NB4 (cell line): Measurements from ENCODE around the gene ALDH16A1.
A peak's percentile ranks its signal among the peaks of the same experiment; 100 is the strongest.
"Not testable (repeated sequence)": the region's sequence is repeated elsewhere in the genome, so short reads cannot be mapped to it uniquely, and the experiment has no call there.

Source experiments
- DNase-seq: peaks from one replicate; pipeline ENCODE4 v3.0.0; 2010; ENCODE audit warnings: low read depth
- H3K4me3 ChIP-seq: one replicate; pipeline ENCODE4 v1.5.1; 2011; ENCODE audit warnings: mild to moderate bottlenecking, low read depth, low read length, moderate library complexity
- CTCF ChIP-seq: IDR thresholded peaks from one replicate; pipeline ENCODE4 v1.5.1; 2012; ENCODE audit warnings: low read depth, low read length
- MAX ChIP-seq: IDR thresholded peaks from 2 replicates; pipeline ENCODE4 v1.6.1; 2011; ENCODE audit warnings: low read depth, low read length
- MYC ChIP-seq: IDR thresholded peaks from 2 replicates; pipeline ENCODE4 v1.6.1; 2011; ENCODE audit warnings: low read depth, low read length
- POLR2A ChIP-seq: IDR thresholded peaks from 2 replicates; pipeline ENCODE4 v1.6.1; 2011; ENCODE audit warnings: mild to moderate bottlenecking; ENCODE audit not compliant: insufficient read length; ENCODE audit errors: extremely low read depth

ALDH16A1 gene

GRCh38 chr19:49453757-49454240 is 774 bp downstream of the ALDH16A1 start:
- no peak for DNase-seq
- TF ChIP-seq POLR2A, result no peak
- TF ChIP-seq CTCF, result no peak
- TF ChIP-seq MAX, result no peak
- no peak for TF ChIP-seq MYC
- H3K4me3 ChIP-seq, result peak overlapping the region; percentile 99

- DNase-seq, result no peak
- H3K4me3 ChIP-seq, result no peak overlapping the region
- no peak for TF ChIP-seq POLR2A
- no peak for TF ChIP-seq MYC
- no peak for TF ChIP-seq CTCF
- no peak for TF ChIP-seq MAX
Observed at GRCh38 chr19:49455773-49456172, 2.7 kb downstream of the ALDH16A1 start.

GRCh38 chr19:49456326-49456725 is 3.3 kb downstream of the ALDH16A1 start:
- TF ChIP-seq CTCF, result no peak
- TF ChIP-seq MYC, result no peak
- no peak for TF ChIP-seq MAX
- TF ChIP-seq POLR2A, result no peak
- no peak overlapping the region for H3K4me3 ChIP-seq
- DNase-seq, result no peak

GRCh38 chr19:49458567-49458903 is 5.5 kb downstream of the ALDH16A1 start:
- TF ChIP-seq POLR2A (no peak), MYC (no peak), CTCF (no peak), MAX (no peak)
- H3K4me3 ChIP-seq, result no peak overlapping the region
- DNase-seq, result no peak

GRCh38 chr19:49459388-49459787 is 6.4 kb downstream of the ALDH16A1 start:
- TF ChIP-seq MYC, result no peak
- no peak for TF ChIP-seq CTCF
- no peak overlapping the region for H3K4me3 ChIP-seq
- DNase-seq, result no peak

GRCh38 chr19:49461130-49461529 is 8.1 kb downstream of the ALDH16A1 start:
- DNase-seq, H3K4me3 ChIP-seq: not testable (repeated sequence)
